Activated CD8-positive, alpha-beta T cell treated with anti-CD3 and anti-CD28 coated beads for 36 hours (primary cell): ENCODE measurements around the gene ECD. TPM values are rescaled to one million over a fixed set of nuclear protein-coding genes. Genes with fewer than 3 reads are reported as not detected.

Experiments
- ATAC-seq: fragments of 200-7000 bp; cut with Tn5 transposase; one replicate; pipeline ENCODE4 v1.10.0; 2021; ENCODE audit warnings: mild to moderate bottlenecking, moderate library complexity
- CTCF ChIA-PET: fragments of 350-600 bp; sonication (Branson Sonifier 250); formaldehyde crosslinking; loops from one replicate; lab custom pipeline; 2021; ENCODE audit warnings: antibody characterized with exemption; lab: Charles Lee
- POLR2A ChIA-PET: fragments of 350-600 bp; sonication (Branson Sonifier 250); formaldehyde crosslinking; loops from one replicate; lab custom pipeline; 2021; ENCODE audit warnings: antibody characterized with exemption; lab: Charles Lee
- DNase-seq: peaks from one replicate; pipeline ENCODE4 v3.0.0-alpha.2; 2020
- H3K27ac Mint-ChIP-seq: one replicate; pipeline ENCODE4 v1.8.0; 2021; ENCODE audit warnings: mild to moderate bottlenecking, mixed read lengths
- H3K27me3 Mint-ChIP-seq: one replicate; pipeline ENCODE4 v1.8.0; 2021; ENCODE audit warnings: mixed read lengths
- H3K36me3 Mint-ChIP-seq: one replicate; pipeline ENCODE4 v1.8.0; 2021; ENCODE audit warnings: low read depth, mixed read lengths
- H3K4me1 Mint-ChIP-seq: one replicate; pipeline ENCODE4 v1.8.0; 2021; ENCODE audit warnings: low read depth, mixed read lengths
- H3K4me3 Mint-ChIP-seq: one replicate; pipeline ENCODE4 v1.8.0; 2021; ENCODE audit warnings: mild to moderate bottlenecking, moderate library complexity, mixed read lengths
- H3K9me3 Mint-ChIP-seq: one replicate; pipeline ENCODE4 v1.8.0; 2021; ENCODE audit warnings: mixed read lengths
- CTCF ChIP-seq: fragments of 200-600 bp; IDR thresholded peaks from one replicate; pipeline ENCODE4 v1.8.0; 2022; ENCODE audit warnings: antibody characterized with exemption, mild to moderate bottlenecking
- intact Hi-C: fragments of 100-400 bp; cut with micrococcal nuclease; formaldehyde crosslinking; loops from one replicate; pipeline ENCODE4 v1.10.0; 2022
- total RNA-seq, 2 experiments: library from RNA; stranded (reverse); gene quantifications; one replicate each; pipeline ENCODE4 v1.2.3, GENCODE V29; 2021

The ECD gene
- total RNA-seq, 2 experiments from 2014 or later = 31.8 to 33.9 TPM

DNA sequence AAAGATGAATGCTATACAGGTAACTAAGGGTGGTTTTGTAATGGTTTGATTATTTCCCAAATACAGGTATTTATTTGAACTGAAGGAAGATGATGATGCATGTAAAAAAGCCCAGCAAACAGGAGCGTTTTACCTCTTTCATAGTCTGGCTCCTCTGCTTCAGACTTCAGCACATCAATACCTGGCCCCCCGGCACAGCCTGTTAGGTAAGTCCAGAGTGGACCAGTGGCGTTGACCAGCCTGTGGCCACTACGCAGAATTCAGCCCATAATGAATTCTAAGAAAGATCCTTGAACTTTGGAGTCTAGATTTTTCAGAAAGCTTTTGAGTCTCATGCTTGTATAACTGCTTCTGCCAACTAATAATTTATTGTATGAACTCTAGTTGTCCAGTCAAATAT is 47.9 kb downstream of the ECD start:
- H3K36me3 Mint-ChIP-seq = peaks cover 9% of the 10 kb centered on the region
- ChIA-PET CTCF (no interaction called here), POLR2A (no interaction called here)
- DNase-seq (no peak), ATAC-seq (no peak)
- TF ChIP-seq CTCF = no peak
- intact Hi-C loops = no loop called here
- no peak overlapping the region for H3K27ac Mint-ChIP-seq
- no peaks in the 10 kb centered on the region for H3K27me3 Mint-ChIP-seq
- H3K4me1 Mint-ChIP-seq = peaks cover 6% of the 10 kb centered on the region
- no peaks in the 10 kb centered on the region for H3K9me3 Mint-ChIP-seq
- no peak overlapping the region for H3K4me3 Mint-ChIP-seq

GRCh38 chr10:73119457-73119856 is 48.4 kb downstream of the ECD start:
- DNase-seq (no peak), ATAC-seq (no peak)
- no peak for TF ChIP-seq CTCF
- intact Hi-C loops = no loop called here
- ChIA-PET POLR2A (no interaction called here), CTCF (no interaction called here)
- no peak overlapping the region for H3K27ac Mint-ChIP-seq
- H3K36me3 Mint-ChIP-seq = peaks cover 9% of the 10 kb centered on the region
- no peak overlapping the region for H3K4me3 Mint-ChIP-seq
- H3K4me1 Mint-ChIP-seq = peaks cover 6% of the 10 kb centered on the region
- H3K9me3 Mint-ChIP-seq = no peaks in the 10 kb centered on the region
- H3K27me3 Mint-ChIP-seq = no peaks in the 10 kb centered on the region

- H3K36me3 Mint-ChIP-seq = peaks cover 9% of the 10 kb centered on the region
Measured at GRCh38 chr10:73117976-73118743, 49.6 kb downstream of the ECD start.

GRCh38 chr10:73116017-73116416 is 51.8 kb downstream of the ECD start:
- ChIA-PET POLR2A (interaction anchor here (0.9 kb wide), 1 partner anchor 39 kb away, joined by 3 read pairs; no protein-coding TSS in a partner anchor), CTCF (interaction anchor here (0.6 to 0.9 kb wide), 2 partner anchors 39 to 297 kb away, joined by 3 to 4 read pairs; no protein-coding TSS in a partner anchor)
- no peak overlapping the region for H3K4me3 Mint-ChIP-seq

More at GRCh38 chr10:73117976-73118743, 49.6 kb downstream of the ECD start:
- H3K4me3 Mint-ChIP-seq = no peak overlapping the region
- POLR2A ChIA-PET = no interaction called here
- no peak for TF ChIP-seq CTCF
- CTCF ChIA-PET = interaction anchor here (0.6 kb wide), 1 partner anchor 21 kb away, joined by 4 read pairs; the partner anchor contains the start of gene P4HA1
- H3K9me3 Mint-ChIP-seq = no peaks in the 10 kb centered on the region
- ATAC-seq = no peak
- peaks cover 6% of the 10 kb centered on the region for H3K4me1 Mint-ChIP-seq
- H3K27ac Mint-ChIP-seq = no peak overlapping the region
- H3K27me3 Mint-ChIP-seq = no peaks in the 10 kb centered on the region
- DNase-seq = no peak
- intact Hi-C loops = no loop called here

More at GRCh38 chr10:73116017-73116416, 51.8 kb downstream of the ECD start:
- intact Hi-C loops = no loop called here
- Mint-ChIP-seq H3K27ac (no peak overlapping the region), H3K27me3 (no peaks in the 10 kb centered on the region), H3K36me3 (peaks cover 6% of the 10 kb centered on the region), H3K9me3 (no peaks in the 10 kb centered on the region), H3K4me1 (peaks cover 11% of the 10 kb centered on the region)
- DNase-seq (no peak), ATAC-seq (no peak)
- no peak for TF ChIP-seq CTCF
